Neutrophil (primary cell): ENCODE data around the gene XNDC1N.
"Not testable (repeated sequence)": the region's sequence is repeated elsewhere in the genome, so short reads cannot be mapped to it uniquely, and the experiment has no call there.

Source experiments
- H3K27ac ChIP-seq: fragments of 200-600 bp; sonication (generic); 2 replicates; pipeline ENCODE4 v1.5.1; 2016; ENCODE audit warnings: mild to moderate bottlenecking, moderate library complexity
- H3K27me3 ChIP-seq: fragments of 200-600 bp; sonication (generic); 2 replicates; pipeline ENCODE4 v1.6.0; 2016; ENCODE audit warnings: mild to moderate bottlenecking
- H3K36me3 ChIP-seq: fragments of 200-600 bp; sonication (generic); 2 replicates; pipeline ENCODE4 v1.5.1; 2017
- H3K4me1 ChIP-seq, 2 experiments: fragments of 200-600 bp in 1 of 2; sonication (generic) in 1 of 2; 1 replicate in 1 of 2; 2 replicates in 1 of 2; pipeline versions ENCODE4 v1.5.1 to v1.6.1; 2013 to 2016; ENCODE audit warnings: low read depth in 1 of 2, low read length in 1 of 2, mild to moderate bottlenecking in 1 of 2, moderate library complexity in 1 of 2; ENCODE audit not compliant: control insufficient read depth in 1 of 2, insufficient read depth in 1 of 2
- H3K4me3 ChIP-seq, 2 experiments: fragments of 200-600 bp in 1 of 2; sonication (generic) in 1 of 2; 1 replicate in 1 of 2; 2 replicates in 1 of 2; pipeline ENCODE4 v1.5.1; 2013 to 2016; ENCODE audit warnings: low read depth in 1 of 2, low read length in 1 of 2, mild to moderate bottlenecking in 1 of 2, moderate library complexity in 1 of 2
- H3K9me3 ChIP-seq: fragments of 200-600 bp; sonication (generic); 2 replicates; pipeline ENCODE4 v1.5.1; 2016
- CTCF ChIP-seq: fragments of 200-600 bp; sonication (generic); IDR thresholded peaks from 2 replicates; pipeline ENCODE4 v1.5.1; 2016; ENCODE audit warnings: antibody characterized with exemption

XNDC1N gene

GRCh38 chr11:71895961-71896360, 32.4 kb downstream of the XNDC1N start:
- Histone ChIP-seq H3K4me3 (no peak overlapping the region), H3K27me3 (no peaks in the 10 kb centered on the region), H3K9me3 (no peaks in the 10 kb centered on the region), H3K27ac (no peak overlapping the region), H3K4me1 (no peaks in the 10 kb centered on the region), H3K36me3 (no peaks in the 10 kb centered on the region)
- no peak for TF ChIP-seq CTCF

GRCh38 chr11:71889181-71889872, 39.1 kb downstream of the XNDC1N start:
- H3K27ac ChIP-seq, H3K36me3 ChIP-seq, H3K9me3 ChIP-seq, H3K27me3 ChIP-seq, H3K4me1 ChIP-seq, H3K4me3 ChIP-seq: not testable (repeated sequence)

GRCh38 chr11:71888335-71889010, 39.9 kb downstream of the XNDC1N start:
- not testable (repeated sequence) for H3K4me3 ChIP-seq, H3K27ac ChIP-seq, H3K27me3 ChIP-seq

GRCh38 chr11:71885806-71886205, 42.6 kb downstream of the XNDC1N start:
- H3K27me3 ChIP-seq, H3K36me3 ChIP-seq, H3K4me3 ChIP-seq, H3K9me3 ChIP-seq, H3K4me1 ChIP-seq, H3K27ac ChIP-seq: not testable (repeated sequence)

More at GRCh38 chr11:71888335-71889010, 39.9 kb downstream of the XNDC1N start:
- not testable (repeated sequence) for H3K36me3 ChIP-seq, H3K9me3 ChIP-seq, H3K4me1 ChIP-seq
